Kidney (tissue), 14 donors: ENCODE results near the gene LHX2. TPM values are rescaled to one million over a fixed set of nuclear protein-coding genes. Genes with fewer than 3 reads are reported as not detected.

Experiments
- DNase-seq, 5 donors: peaks; one replicate each; pipeline ENCODE4 v3.0.0-alpha.2; 2013 to 2020
- FAIRE-seq: peaks from 2 replicates; lab custom pipeline; 2012; peaks lifted over from hg19 to GRCh38; lab: Jason Lieb, UNC
- H3K27ac ChIP-seq, 2 donors: one replicate each; pipeline ENCODE4 v1.7.0; 2013; ENCODE audit warnings: low read depth in 2 of 2, low read length in 2 of 2, inconsistent platforms in 1 of 2
- H3K27me3 ChIP-seq: one replicate; pipeline ENCODE4 v1.7.1; 2013; ENCODE audit warnings: low read length, inconsistent platforms; ENCODE audit not compliant: control insufficient read depth, insufficient read depth
- H3K36me3 ChIP-seq, 3 donors: one replicate each; pipeline versions ENCODE4 v1.7.0 to v1.7.1; 2013; ENCODE audit warnings: low read length in 3 of 3, control low read depth in 1 of 3, inconsistent platforms in 1 of 3; ENCODE audit not compliant: insufficient read depth in 3 of 3, control insufficient read depth in 2 of 3
- H3K4me1 ChIP-seq, 3 donors: one replicate each; pipeline versions ENCODE4 v1.7.0 to v1.7.1; 2013; ENCODE audit warnings: low read length in 3 of 3, inconsistent platforms in 1 of 3, low read depth in 1 of 3; ENCODE audit not compliant: control insufficient read depth in 2 of 3, insufficient read depth in 2 of 3
- H3K4me3 ChIP-seq, 3 donors: one replicate each; pipeline versions ENCODE4 v1.7.0 to v1.8.1; 2013; ENCODE audit warnings: low read length in 3 of 3, control low read depth in 1 of 3, inconsistent platforms in 1 of 3
- H3K9ac ChIP-seq, 3 donors: one replicate each; pipeline versions ENCODE4 v1.7.0 to v1.7.1; 2013; ENCODE audit warnings: low read length in 3 of 3, control low read depth in 1 of 3, inconsistent platforms in 1 of 3
- H3K9me3 ChIP-seq, 3 donors: one replicate each; pipeline versions ENCODE4 v1.7.0 to v1.7.1; 2013; ENCODE audit warnings: low read length in 3 of 3, control low read depth in 1 of 3, inconsistent platforms in 1 of 3; ENCODE audit not compliant: control insufficient read depth in 2 of 3, insufficient read depth in 1 of 3
- CTCF ChIP-seq: IDR thresholded peaks from 3 replicates; pipeline ENCODE4 v1.5.1; 2012; ENCODE audit warnings: mild to moderate bottlenecking, moderate library complexity, borderline replicate concordance; ENCODE audit not compliant: insufficient read depth; ENCODE audit errors: extremely low read depth
- intact Hi-C: fragments of 100-400 bp; cut with DNase I; formaldehyde crosslinking; loops from one replicate; pipeline ENCODE4 v1.11.1; 2022
- polyA plus RNA-seq: library from polyadenylated mRNA; stranded (reverse); fragments of 350-450 nt; fragmentation: Illumina TruSeq; extraction: RNeasy Lipid Tissue Mini Kit (QIAGEN cat#74804); gene quantifications from one replicate; pipeline ENCODE4 v1.2.3, GENCODE V29; 2014; ENCODE audit warnings: low read depth, low replicate concordance; ENCODE audit not compliant: insufficient read depth
- total RNA-seq: library from RNA; stranded (reverse); fragmentation: NEBNext Ultra II Directional; extraction: Animal tissue kit (Norgen Biotek cat#: 25700); gene quantifications from one replicate; pipeline ENCODE4 v1.2.1, GENCODE V29; 2021
- donor health status: control.
- donor health status: control.
- donor health status: control.
- donor health status: control.
- donor health status: control.
- donor health status: DM: yes; HTN: yes; CAD: no.
- donor health status: Normal renal cell carcinoma (clear cell type).

Gene LHX2
- total and polyA plus RNA-seq, 2 donors from 2014 or later = not detected

- no peak overlapping the region for H3K9ac ChIP-seq
- no peaks in the 10 kb centered on the region for H3K27me3 ChIP-seq
- intact Hi-C loops = no loop called here
- no peaks in the 10 kb centered on the region for H3K36me3 ChIP-seq
- peaks cover 0 to 3% (median 0%) of the 10 kb centered on the region in 3 donors for H3K9me3 ChIP-seq
- no peaks in the 10 kb centered on the region for H3K4me1 ChIP-seq
- no peak overlapping the region for H3K27ac ChIP-seq
- FAIRE-seq (no peak), DNase-seq (no peak)
- H3K4me3 ChIP-seq = no peak overlapping the region
- TF ChIP-seq CTCF = no peak
Observed at GRCh38 chr9:124054582-124055227, 43.1 kb downstream of the LHX2 start.

- Histone ChIP-seq H3K27me3 (no peaks in the 10 kb centered on the region), H3K9ac (no peak overlapping the region), H3K36me3 (no peaks in the 10 kb centered on the region), H3K9me3 (no peaks in the 10 kb centered on the region), H3K4me1 (no peaks in the 10 kb centered on the region), H3K4me3 (no peak overlapping the region), H3K27ac (no peak overlapping the region)
- intact Hi-C loops = no loop called here
- no peak for TF ChIP-seq CTCF
- FAIRE-seq (no peak), DNase-seq (no peak)
Observed at GRCh38 chr9:124060844-124061605, 49.5 kb downstream of the LHX2 start.

- Histone ChIP-seq H3K4me3 (no peak overlapping the region), H3K9ac (no peak overlapping the region), H3K4me1 (no peaks in the 10 kb centered on the region), H3K27me3 (no peaks in the 10 kb centered on the region), H3K36me3 (no peaks in the 10 kb centered on the region), H3K9me3 (no peaks in the 10 kb centered on the region), H3K27ac (no peak overlapping the region)
- no peak for FAIRE-seq
- no peak for DNase-seq
- no peak for TF ChIP-seq CTCF
- intact Hi-C loops = no loop called here
Observed at GRCh38 chr9:124062172-124062571, 50.6 kb downstream of the LHX2 start.
